Measurements from ENCODE around the gene CERK.
"Not testable (repeated sequence)": the region's sequence is repeated elsewhere in the genome, so short reads cannot be mapped to it uniquely, and the experiment has no call there.

Gene CERK

DNA sequence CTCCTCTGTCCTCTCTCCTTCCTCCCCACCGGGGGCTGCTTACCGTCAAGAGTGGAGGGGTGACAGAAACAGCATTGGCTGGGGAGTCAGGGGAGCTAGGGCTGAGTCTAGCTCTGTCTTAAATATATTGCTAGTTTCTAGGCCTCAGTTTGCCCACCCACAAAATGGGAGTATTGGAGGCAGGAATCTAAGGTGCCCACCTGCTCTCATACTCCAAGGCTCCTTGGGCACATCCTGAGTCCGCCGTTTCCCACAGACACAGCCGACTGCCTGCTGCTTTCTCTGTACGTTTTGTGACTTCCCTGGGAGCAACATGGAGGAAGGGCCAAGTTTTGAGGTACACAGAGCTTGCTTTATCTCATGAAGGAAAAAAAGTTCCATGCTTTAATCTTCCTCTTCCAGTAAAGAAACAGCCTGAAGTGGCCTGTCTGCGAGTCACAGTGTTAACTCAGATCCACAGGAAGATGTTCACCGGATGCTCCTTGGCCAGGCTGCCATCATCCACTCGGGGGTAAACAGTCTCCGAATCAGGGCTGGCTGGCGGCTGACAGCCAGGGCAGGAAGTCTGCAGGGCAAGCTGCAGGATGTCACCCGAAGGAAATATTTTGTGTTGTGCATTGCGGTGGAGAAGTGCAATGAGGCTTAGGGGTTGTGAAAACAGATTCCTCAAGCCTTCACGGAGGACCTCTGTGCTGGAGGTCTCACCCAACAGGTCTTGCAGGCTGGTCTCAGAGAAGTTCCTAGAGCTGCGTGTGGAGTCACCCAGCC is 11.0 kb upstream of the CERK start:
- no peak for DNase-seq (ENCODE audit: low spot score)

DNA sequence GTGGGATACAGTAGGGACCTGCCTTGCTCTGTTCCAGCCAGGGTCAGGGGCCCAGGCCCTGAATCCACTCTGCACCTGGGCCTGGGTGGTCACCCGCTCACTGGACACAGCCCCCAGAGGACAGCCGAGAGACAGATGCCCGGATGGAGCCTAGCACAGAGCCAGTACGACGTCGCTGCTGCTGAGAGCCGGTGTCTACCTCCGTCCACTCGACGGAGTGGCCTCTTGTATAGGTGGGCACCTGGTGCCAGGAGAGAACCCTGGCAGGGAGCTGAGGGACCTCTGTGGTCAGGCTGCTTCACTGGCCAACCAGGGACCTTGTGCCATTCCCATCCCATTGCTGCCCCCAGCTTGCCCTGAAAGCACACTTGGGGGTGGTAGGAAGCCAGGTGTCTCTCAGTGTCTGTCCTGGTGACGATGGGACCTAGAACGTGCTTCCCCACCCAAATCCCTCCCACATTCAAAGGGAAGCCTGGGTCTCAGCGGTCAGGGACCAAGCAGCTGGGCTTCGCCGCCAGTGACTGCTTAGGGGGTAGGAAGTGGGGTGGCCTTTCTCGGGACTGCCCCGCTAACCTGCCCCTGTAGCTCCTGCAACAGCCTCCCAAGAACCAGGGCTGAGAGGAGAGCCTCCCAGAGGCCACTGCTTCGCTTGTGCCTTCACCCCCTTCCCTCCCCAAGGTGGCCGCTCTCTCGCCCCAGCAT is 10.3 kb upstream of the CERK start:
- no peak for DNase-seq (ENCODE audit: low spot score)

DNA sequence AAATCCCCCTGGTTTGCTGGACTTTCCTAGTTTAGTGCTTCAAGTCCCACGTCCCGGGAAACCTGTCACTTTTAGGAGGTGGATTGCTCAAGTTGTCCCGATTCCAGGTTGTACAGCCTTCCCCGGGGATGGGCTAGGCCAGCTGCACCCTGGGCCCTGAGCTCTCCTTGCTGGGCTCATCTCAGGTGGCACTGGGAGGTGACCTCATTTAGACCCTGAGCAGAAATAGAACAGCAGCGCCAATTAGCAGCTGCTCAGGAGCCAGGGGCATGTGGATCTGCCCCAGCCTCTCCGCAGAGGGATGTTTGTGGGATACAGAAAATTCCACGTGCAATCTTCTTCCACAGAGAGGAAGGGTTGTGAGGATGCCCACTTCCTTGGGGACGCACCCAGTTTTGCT is 9.6 kb upstream of the CERK start:
- DNase-seq (ENCODE audit: low spot score) = no peak

DNA sequence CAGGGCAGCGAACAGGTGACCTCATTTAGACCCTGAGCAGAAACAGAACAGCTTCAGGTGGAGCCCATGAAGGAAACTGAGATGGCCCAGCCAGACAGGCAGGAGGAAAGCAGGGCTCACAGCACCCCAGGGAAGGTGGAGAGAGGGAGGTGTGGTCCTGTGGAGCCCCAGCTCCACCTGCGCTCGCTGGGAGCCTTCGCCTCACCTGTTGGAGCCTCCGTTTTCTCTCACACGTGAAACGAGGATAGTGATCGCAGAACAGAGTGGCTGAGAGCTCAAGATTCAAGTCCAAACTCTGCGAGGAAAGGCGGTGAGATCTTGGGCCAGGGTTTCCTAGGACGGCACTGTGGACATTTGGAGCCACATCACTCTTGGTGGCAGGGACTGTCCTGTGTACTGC is 8.6 kb upstream of the CERK start:
- no peak for DNase-seq (ENCODE audit: low spot score)

DNA sequence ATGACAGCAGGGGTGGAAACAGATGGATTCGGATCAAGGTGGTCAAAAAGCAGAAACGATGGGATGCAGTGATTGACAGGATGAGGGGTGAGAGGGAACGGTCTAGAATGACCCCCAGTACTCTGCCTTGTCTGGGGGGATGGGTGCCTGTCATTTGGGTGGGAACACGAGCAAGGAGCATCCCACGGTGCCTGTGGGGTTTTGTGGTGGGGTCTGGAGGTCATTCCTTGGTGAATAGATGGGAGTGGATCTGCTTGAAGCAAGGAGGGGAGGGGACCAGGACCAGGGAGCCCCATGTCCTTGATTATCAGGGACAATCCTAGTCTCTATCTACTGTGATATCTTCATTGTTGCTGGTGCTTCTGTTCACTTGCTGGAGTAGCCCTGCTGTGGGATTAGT is 8.1 kb upstream of the CERK start:
- DNase-seq (ENCODE audit: low spot score) = no peak

DNA sequence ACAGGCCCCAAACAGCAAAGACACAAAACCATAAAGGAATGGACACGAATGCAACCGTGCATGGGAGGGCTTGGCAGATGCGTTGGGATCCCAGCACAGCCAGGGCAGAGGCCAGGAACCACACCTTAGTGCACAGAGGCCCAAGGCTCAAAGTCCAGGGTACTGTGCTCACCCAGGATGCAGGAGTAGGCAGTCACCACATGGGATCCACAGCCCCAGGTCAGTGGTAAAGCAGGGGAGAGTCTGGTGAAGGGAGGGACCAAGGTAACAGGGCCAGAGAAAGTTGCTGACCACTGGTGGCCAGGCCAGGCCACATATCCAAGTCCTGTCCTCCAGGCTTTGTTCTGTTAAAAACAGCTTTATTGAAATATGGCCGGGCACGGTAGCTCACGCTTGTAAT is 6.5 kb upstream of the CERK start:
- no peak for DNase-seq (ENCODE audit: low spot score)

DNA sequence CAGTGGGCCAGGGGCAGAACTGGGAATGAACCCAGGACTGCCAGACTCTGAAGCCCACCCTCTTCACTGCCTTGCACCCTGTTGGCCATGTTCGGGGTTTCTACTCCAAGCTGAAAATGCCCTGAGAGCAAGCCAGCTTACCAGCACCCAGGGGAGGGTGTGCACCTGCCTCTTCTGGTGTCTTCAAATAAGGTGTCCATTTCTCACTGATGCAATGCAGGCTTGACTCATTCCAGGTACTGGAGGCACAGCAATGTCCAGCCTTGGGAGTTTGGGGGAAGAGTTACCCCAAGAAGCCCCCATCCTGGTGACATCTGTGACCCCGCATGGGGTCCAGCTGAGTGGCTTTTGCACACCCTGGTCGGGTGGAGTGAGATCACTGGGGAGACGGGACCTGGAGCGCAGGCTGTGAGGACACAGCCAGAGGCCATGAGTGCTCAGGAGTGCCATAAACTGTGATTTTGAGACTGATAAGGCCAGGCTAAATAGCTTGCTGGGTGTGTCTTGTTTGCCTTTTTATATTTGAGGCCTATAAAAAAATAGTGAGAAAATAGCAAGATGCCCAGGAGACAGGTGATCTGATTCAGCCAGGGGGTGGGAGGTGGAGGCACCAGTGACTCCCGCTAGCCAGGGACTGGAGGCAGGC is 4.6 kb upstream of the CERK start:
- DNase-seq (ENCODE audit: low spot score) = no peak

DNA sequence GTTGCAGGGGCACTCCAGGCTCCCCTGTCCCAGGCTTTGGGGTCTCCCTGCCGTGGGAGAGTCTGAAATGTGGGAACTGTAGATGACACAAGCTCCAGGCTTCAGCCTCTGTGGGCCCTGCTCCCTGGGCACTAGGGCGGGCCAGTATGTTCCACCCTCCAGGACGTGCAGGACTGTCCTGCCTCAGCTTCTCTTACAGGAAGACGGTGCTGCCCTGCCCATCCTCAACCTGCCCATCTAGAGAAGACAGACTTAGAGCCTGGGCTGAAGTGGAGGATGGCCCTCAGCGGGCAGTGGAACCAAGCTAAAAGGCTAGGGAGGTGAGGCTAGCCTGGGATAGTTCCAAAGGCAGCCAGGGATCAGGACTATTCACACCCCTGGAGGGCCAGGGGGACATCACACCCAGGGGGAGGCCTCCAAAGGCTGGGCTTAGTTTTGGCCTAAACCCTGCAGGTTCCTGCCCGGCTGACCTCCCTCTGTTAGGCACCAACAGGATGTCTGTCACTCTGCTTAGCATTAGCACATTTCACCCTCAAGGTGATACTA is 4.0 kb upstream of the CERK start:
- DNase-seq (ENCODE audit: low spot score) = no peak

DNA sequence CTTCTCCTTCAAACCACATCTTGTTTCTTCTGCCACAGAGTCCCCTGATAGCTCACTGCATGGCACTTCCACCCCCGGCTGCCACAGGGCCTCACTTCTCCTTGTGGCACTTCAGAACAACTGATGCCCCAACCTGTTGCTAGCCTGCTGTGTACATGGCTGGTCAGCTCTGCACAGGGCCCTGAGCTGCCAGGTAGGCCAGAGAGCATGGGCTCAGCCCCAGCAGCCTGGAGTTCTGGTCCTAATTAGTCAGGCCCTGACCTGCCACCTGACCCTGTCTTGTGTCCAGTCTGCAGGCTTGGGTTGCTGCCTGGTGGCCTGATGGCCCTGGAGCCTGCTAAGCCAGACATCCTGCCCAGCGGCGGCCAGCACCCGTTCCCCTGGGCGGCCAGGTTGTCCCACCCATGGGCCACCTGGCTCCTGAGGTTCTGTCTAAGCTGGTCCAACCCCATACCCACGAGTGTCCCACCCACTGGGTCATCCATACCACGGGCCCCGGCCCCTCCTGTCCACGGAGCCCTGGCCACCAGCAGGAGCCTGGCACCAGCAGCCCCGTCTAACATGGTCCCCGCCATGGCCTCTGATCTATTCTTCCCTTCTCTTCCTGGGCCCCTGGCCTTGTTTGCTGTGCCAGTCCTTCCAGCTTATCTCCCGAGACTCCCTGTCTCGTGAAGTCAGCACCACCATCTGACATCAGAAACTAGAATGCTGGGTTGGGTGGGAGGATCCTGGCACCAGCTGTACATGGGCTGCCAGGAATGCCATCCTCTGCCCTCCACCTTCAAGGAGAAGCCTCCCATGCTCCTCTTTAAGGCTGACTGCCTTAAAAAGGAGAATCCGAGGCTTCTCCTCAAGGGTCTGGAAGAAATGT is 3.1 kb upstream of the CERK start:
- no peak for DNase-seq (ENCODE audit: low spot score)

DNA sequence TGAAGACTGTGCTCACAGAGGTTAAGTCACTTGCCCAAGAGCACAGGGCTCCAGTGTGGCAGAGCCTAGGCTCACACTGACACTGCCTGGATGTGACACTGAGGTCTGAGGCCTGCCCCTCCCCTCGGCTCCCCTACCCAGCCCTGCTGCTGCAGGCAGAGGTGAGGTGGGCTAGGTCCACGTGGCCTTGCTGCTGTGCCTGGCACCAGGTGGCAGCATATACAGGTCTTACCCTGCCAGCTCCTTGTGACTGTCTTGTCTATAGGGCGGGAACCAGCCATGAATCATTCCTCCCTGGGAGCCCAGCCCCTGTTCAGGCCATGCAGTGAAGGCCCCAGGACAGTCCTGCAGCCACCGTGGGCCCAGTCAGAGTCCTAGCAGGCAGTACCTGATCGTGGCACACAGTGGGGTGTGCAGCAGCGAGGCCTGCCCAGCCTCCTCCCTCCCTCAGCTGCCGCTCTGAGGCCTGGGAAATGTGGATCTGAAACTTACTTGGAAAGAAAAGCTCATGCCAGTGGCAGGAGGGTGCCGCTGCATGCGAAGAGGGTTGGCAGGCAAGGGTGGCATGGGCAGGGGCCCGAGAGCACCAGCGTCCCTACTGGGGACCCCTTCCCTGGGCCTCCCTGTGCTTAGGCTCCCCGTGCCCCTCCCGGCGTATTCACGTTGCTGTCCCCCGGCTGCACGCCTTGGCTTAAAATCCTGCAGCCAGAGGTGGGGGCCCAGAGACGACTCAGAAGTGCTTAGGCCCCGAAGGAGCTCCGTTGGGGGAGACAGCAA is 1.2 kb upstream of the CERK start:
- DNase-seq (ENCODE audit: low spot score) = peak; percentile 55

DNA sequence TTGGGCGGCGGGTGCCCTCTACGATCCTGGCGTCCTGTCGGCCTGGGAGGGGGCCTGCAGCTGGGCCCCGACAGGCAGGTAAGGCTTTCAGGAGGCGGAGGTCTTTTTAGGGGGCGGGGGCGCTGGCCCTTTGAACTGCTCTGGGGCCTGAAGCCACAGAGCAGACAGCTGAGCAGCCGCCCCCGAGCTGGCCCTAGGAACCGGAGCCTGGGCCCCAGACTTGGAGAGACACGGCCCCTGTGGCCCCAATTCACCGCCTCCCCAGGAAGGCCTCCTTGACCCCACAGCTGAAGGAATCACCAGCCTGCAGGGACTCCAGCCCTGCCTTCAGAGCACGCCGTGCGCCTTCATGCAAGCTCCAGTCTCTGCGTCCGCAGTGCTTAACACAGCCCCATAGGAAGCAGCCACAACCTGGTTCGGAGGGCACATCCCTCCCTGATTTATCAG is 618 bp upstream of the CERK start:
- peak; percentile 57 for DNase-seq (ENCODE audit: low spot score)

DNA sequence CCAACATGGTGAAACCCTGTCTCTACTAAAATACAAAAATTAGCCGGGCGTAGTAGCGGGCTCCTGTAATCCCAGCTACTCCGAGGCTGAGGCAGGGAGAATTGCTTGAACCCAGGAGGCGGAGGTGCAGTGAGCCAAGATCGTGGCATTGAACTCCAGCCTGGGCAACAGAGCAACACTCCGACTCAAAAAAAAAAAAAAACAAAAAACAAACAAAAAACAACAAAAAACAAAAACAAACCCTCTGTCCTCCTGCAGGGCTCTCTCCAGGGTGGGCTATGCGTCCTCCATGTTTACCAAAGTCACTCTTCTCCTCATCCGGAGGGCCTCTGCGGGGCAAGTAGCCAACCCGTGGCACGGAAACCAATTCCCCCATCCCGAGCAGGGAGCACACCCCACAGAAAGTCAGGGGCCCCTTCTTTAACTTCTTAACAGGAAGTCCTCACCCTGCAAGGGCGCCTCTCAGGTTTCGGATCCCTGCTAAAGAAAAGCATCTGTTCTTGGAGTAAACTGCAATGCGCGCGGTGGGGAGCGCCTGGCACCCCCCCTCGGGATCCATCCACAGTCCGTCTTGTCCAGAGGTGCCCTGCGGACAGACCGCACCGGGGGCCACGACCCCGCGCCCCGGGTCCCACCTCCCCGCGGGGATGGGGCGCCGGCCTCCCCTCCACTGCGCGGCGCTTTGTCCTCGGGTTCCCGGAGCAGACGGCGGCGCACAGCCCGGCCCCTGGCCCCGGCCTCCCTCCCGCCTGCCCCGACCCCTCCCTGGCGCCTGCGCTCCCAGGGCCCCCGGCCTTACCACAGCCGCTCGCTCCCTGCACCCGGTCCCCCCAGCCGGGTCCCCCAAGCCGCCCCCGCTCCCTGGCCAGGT is 712 bp downstream of the CERK start:
- peak; percentile 84 for DNase-seq (ENCODE audit: low spot score)

DNA sequence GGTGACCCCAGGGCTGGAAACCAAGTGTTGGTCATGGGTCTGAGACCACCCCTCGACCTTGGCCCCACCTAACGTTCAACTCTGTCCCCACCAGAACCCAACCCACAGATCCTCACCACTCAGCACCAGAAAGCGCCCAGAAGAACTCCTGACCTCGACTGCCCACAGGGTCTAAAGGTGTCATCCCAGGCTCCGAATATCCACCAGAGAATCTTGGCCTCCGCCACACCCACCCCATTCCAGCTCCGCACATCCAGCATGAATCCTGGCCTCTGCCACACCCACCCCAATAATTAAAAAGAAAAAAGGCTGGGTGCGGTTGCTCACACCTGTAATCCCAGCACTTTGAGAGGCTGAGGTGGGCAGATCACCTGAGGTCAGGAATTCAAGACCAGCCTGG is 1.3 kb downstream of the CERK start:
- no peak for DNase-seq (ENCODE audit: low spot score)

DNA sequence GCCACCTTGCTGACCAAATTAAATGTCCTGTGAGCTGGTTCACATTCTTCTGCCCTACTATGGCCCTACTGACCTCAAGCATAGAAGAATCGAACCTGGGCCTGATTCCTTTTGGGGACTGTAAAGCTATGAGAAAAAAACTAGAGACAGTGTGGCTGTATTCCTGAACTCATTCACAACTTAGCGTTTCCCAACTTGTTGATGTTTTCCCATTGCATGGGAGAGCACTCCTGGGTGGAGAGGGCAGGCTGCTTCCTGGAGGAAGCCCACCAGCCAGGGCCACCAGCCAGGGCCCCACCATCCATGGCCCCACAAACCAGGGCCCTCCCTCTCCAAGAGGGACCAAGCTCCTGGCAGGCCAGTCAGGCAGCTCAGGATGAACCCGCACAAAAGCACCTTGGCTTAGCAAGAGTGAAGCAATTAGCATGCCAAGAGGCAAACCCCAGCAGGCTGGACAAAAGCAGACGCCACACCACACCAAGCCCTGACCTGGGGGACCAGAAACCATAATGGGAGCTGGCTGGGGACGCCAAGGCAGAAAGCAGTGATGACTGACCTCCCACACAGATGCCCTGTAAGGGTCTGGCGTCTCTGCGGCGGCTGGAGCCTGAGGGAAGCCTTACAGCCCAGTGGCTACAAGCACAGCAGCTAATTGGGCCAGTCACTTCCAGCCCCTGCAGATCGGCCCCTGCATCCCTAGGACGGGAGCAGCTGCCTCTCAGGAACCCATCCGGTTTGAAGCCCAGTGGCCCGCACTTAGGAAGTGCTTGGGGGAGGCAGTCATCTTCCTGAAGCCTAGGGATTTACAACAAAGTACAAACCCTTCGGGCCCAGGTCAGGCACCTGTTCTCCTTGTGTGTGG is 2.1 kb downstream of the CERK start:
- peak; percentile 38 for DNase-seq (ENCODE audit: low spot score)

DNA sequence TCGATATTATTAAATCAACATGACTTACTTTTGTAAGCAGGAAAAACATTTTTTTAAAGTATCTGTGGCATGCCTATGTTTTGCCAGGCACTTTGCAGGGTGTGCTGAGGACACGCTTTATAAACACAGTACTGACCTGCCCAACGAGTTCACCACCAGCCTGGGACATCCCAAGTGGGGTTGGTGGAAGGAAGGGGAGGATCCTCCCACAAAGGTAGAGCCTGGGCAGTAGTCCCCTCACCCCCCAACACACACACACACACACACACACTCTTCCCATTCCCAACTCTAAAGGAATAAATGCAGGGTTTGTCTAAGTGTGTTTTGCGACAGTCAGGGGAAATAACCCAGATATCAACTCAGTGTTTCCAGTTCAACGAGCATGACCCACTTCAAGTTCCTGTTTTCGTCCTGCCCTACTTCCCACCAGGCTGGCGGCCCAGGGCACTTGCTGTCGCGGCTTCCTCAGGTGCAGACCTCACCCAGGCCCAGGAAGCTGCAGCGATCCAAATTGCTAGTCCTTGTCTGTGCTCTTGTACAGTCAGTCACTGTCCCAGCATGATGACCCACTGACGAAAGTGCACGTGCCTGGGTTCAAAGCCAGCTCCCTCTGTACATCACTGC is 3.1 kb downstream of the CERK start:
- no peak for DNase-seq (ENCODE audit: low spot score)

DNA sequence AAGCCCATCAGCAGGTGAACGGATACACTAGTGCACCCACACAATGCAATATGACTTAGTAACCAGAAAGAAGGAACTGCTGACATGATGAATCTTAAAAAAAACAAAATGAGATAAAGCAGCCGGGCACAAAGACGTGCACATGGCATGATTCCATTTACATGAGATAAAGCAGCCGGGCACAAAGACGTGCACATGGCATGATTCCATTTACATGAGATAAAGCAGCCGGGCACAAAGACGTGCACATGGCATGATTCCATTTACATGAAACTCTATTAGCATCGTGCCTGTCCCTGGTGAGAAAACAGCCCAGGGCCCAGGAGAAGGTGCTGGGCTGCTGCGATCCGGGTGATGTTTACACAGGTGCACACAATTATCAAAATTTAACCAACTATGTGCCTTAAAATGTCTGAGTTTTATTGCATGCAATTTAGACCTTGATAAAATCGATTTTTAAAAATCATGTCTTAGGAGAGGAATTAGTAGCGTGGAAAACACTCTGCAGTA is 3.8 kb downstream of the CERK start:
- not testable (repeated sequence) for DNase-seq (ENCODE audit: low spot score)

DNA sequence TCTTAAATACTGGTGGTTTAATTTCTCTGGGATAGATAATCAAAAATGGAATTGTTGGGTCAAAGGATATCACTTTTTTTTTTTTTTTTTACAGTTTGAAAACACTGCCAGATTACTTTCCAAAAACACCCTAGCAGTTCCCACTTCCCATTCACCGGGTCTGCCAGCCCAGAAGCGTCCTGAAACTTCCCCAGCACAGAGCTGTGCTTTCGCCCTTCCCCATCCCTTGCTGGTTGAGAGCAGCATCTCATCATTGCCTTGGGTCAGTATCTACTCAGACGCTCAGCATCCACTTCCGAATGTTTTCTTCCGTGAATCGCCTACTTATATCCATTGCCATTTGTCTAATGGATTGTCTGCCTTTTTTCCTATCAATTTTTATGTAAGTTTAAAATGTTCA is 5.5 kb downstream of the CERK start:
- DNase-seq (ENCODE audit: low spot score) = no peak

DNA sequence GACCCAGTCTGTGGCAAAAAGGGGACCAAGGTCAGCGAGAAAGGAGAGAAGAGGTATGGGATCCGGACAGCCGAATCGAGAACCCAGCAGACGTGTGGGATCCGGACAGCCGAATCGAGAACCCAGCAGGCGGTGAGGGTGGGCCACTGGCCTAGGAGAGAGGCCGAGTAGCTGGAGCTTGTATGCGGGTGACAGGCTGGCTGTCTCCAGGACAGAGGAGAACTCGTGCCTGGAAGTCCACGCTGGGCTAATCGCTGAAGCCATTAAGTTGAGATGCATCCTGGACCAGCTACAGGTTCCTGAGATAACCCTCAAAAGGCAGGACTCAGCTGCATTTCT is 6.0 kb downstream of the CERK start:
- DNase-seq (ENCODE audit: low spot score) = no peak

Measured in iPS-NIHi11 (cell line).